Measurements from ENCODE around the gene FIGNL2.

GRCh38 chr12:51886021-51886710, 37.6 kb upstream of the FIGNL2 start:
- TF ChIP-seq CTCF (IDR thresholded peaks at IDR 0.05 in 2 of 3, conservative IDR thresholded peaks at IDR 0.05 in 1 of 3; ENCODE audit: borderline replicate concordance in 1 of 3, insufficient read depth in 1 of 3, low read depth in 2 of 3, low read length in 2 of 3) (no peak), ATF3 (IDR thresholded peaks at IDR 0.05) (no peak), MAX (IDR thresholded peaks at IDR 0.05) (no peak), SIN3A (IDR thresholded peaks at IDR 0.05; ENCODE audit: low read depth) (no peak), JUND (IDR thresholded peaks at IDR 0.05) (no peak), POLR2AphosphoS5 (IDR thresholded peaks at IDR 0.05; ENCODE audit: low read depth, low read length) (no peak), CBX3 (IDR thresholded peaks at IDR 0.05; ENCODE audit: low read depth) (no peak), RAD21 (IDR thresholded peaks at IDR 0.05; ENCODE audit: low read depth) (no peak), SP1 (IDR thresholded peaks at IDR 0.05; ENCODE audit: low read depth) (no peak), ZNF274 (IDR thresholded peaks at IDR 0.05; ENCODE audit: low read depth, low read length) (no peak), POLR2A (IDR thresholded peaks at IDR 0.05; ENCODE audit: borderline replicate concordance, extremely low read depth, insufficient read depth, insufficient read length) (no peak)
